ENCODE data around the gene HRH1. TPM values are rescaled to one million over a fixed set of nuclear protein-coding genes. Genes with fewer than 3 reads are reported as not detected.

Gene HRH1
- total and polyA plus RNA-seq, 2 experiments from 2014 or later: not detected

DNA sequence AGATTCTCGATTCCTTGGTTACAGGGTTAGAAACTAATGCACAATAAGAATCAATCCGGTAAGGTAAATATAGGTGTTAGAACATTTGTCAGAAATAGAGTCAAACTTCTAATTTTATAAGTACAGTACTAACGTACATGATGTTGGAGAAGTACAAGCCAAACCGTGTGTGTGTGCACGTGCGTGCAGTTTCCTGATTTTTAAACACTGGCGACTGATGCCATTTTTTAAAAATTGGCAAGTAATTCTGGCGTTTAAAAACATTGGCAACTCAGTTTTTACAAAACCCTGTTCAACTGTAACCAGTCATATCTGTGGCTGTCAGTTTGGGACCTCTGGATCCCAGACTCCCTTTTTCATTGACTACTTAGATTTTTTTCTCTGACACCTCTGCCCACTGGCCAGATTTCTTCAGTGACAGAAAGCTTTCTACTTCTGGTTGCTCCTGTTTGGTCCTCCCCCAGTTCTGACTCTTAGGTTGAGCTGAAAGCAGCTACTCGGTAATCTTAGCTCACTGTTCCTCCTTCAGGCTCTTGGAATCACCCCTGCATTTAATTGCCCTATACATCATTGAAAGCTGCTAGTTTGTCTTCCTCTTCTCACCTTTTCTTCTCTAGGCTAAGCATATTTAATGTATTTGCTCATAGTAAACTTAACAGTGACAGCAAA lies 118.7 kb downstream of the HRH1 start:
- H3K79me2 ChIP-seq (replicated peaks; ENCODE audit: insufficient read depth): peaks cover 19% of the 10 kb centered on the region
- peak overlapping the region; percentile 97 for H3K4me3 Mint-ChIP-seq
- peaks cover 13% of the 10 kb centered on the region for H3K27me3 Mint-ChIP-seq (ENCODE audit: insufficient read depth, low read depth, poor library complexity)

More for the DNA sequence above, 118.7 kb downstream of the HRH1 start:
- no peaks in the 10 kb centered on the region for H3F3A ChIP-seq (replicated peaks; ENCODE audit: low read depth)
- Mint-ChIP-seq H3K27ac (peak overlapping the region; percentile 99), H3K36me3 (ENCODE audit: low read depth) (peaks cover 3% of the 10 kb centered on the region; the same call in 2 of the 3 replicates), H3K9me3 (no peaks in the 10 kb centered on the region), H3K4me1 (peaks cover 6% of the 10 kb centered on the region)
- H3K4me3 ChIP-seq: peak overlapping the region; percentile 96
- DNase-seq (ENCODE audit: low spot score) (no peak), ATAC-seq (no peak)
- peak overlapping the region; percentile 75 for H2AFZ ChIP-seq
- peaks cover 7% of the 10 kb centered on the region for H3K4me1 ChIP-seq (ENCODE audit: insufficient read depth)
- no peaks in the 10 kb centered on the region for H4K20me1 ChIP-seq (replicated peaks; ENCODE audit: insufficient read depth)
- TF ChIP-seq, protein P1, sequence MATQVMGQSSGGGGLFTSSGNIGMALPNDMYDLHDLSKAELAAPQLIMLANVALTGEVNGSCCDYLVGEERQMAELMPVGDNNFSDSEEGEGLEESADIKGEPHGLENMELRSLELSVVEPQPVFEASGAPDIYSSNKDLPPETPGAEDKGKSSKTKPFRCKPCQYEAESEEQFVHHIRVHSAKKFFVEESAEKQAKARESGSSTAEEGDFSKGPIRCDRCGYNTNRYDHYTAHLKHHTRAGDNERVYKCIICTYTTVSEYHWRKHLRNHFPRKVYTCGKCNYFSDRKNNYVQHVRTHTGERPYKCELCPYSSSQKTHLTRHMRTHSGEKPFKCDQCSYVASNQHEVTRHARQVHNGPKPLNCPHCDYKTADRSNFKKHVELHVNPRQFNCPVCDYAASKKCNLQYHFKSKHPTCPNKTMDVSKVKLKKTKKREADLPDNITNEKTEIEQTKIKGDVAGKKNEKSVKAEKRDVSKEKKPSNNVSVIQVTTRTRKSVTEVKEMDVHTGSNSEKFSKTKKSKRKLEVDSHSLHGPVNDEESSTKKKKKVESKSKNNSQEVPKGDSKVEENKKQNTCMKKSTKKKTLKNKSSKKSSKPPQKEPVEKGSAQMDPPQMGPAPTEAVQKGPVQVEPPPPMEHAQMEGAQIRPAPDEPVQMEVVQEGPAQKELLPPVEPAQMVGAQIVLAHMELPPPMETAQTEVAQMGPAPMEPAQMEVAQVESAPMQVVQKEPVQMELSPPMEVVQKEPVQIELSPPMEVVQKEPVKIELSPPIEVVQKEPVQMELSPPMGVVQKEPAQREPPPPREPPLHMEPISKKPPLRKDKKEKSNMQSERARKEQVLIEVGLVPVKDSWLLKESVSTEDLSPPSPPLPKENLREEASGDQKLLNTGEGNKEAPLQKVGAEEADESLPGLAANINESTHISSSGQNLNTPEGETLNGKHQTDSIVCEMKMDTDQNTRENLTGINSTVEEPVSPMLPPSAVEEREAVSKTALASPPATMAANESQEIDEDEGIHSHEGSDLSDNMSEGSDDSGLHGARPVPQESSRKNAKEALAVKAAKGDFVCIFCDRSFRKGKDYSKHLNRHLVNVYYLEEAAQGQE (IDR thresholded peaks at IDR 0.05; ENCODE audit: unreplicated experiment): no peak
- TF ChIP-seq, protein P2, sequence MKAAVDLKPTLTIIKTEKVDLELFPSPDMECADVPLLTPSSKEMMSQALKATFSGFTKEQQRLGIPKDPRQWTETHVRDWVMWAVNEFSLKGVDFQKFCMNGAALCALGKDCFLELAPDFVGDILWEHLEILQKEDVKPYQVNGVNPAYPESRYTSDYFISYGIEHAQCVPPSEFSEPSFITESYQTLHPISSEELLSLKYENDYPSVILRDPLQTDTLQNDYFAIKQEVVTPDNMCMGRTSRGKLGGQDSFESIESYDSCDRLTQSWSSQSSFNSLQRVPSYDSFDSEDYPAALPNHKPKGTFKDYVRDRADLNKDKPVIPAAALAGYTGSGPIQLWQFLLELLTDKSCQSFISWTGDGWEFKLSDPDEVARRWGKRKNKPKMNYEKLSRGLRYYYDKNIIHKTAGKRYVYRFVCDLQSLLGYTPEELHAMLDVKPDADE (IDR thresholded peaks at IDR 0.05): no peak
- TF ChIP-seq POLR2AphosphoS5 (IDR thresholded peaks at IDR 0.05; ENCODE audit: low read depth) (no peak), EZH2 (IDR thresholded peaks at IDR 0.05; ENCODE audit: low read depth, unreplicated experiment) (no peak), STAT1 (IDR thresholded peaks at IDR 0.05; ENCODE audit: unreplicated experiment) (no peak), CREB1 (CRISPR knock-in tag; IDR thresholded peaks at IDR 0.05; ENCODE audit: low read depth) (no peak)
- TF ChIP-seq, protein P3, sequence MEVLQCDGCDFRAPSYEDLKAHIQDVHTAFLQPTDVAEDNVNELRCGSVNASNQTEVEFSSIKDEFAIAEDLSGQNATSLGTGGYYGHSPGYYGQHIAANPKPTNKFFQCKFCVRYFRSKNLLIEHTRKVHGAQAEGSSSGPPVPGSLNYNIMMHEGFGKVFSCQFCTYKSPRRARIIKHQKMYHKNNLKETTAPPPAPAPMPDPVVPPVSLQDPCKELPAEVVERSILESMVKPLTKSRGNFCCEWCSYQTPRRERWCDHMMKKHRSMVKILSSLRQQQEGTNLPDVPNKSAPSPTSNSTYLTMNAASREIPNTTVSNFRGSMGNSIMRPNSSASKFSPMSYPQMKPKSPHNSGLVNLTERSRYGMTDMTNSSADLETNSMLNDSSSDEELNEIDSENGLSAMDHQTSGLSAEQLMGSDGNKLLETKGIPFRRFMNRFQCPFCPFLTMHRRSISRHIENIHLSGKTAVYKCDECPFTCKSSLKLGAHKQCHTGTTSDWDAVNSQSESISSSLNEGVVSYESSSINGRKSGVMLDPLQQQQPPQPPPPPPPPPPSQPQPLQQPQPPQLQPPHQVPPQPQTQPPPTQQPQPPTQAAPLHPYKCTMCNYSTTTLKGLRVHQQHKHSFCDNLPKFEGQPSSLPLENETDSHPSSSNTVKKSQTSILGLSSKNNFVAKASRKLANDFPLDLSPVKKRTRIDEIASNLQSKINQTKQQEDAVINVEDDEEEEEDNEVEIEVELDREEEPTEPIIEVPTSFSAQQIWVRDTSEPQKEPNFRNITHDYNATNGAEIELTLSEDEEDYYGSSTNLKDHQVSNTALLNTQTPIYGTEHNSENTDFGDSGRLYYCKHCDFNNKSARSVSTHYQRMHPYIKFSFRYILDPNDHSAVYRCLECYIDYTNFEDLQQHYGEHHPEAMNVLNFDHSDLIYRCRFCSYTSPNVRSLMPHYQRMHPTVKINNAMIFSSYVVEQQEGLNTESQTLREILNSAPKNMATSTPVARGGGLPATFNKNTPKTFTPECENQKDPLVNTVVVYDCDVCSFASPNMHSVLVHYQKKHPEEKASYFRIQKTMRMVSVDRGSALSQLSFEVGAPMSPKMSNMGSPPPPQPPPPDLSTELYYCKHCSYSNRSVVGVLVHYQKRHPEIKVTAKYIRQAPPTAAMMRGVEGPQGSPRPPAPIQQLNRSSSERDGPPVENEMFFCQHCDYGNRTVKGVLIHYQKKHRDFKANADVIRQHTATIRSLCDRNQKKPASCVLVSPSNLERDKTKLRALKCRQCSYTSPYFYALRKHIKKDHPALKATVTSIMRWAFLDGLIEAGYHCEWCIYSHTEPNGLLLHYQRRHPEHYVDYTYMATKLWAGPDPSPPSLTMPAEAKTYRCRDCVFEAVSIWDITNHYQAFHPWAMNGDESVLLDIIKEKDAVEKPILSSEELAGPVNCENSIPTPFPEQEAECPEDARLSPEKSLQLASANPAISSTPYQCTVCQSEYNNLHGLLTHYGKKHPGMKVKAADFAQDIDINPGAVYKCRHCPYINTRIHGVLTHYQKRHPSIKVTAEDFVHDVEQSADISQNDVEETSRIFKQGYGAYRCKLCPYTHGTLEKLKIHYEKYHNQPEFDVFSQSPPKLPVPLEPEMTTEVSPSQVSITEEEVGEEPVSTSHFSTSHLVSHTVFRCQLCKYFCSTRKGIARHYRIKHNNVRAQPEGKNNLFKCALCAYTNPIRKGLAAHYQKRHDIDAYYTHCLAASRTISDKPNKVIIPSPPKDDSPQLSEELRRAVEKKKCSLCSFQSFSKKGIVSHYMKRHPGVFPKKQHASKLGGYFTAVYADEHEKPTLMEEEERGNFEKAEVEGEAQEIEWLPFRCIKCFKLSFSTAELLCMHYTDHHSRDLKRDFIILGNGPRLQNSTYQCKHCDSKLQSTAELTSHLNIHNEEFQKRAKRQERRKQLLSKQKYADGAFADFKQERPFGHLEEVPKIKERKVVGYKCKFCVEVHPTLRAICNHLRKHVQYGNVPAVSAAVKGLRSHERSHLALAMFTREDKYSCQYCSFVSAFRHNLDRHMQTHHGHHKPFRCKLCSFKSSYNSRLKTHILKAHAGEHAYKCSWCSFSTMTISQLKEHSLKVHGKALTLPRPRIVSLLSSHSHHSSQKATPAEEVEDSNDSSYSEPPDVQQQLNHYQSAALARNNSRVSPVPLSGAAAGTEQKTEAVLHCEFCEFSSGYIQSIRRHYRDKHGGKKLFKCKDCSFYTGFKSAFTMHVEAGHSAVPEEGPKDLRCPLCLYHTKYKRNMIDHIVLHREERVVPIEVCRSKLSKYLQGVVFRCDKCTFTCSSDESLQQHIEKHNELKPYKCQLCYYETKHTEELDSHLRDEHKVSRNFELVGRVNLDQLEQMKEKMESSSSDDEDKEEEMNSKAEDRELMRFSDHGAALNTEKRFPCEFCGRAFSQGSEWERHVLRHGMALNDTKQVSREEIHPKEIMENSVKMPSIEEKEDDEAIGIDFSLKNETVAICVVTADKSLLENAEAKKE (CRISPR knock-in tag; IDR thresholded peaks at IDR 0.05): no peak
- H3K4me2 ChIP-seq: peak overlapping the region; percentile 87
- no peaks in the 10 kb centered on the region for H3K9me2 ChIP-seq (ENCODE audit: insufficient read depth)
- no peaks in the 10 kb centered on the region for H3K36me3 ChIP-seq (ENCODE audit: insufficient read depth)
- peak overlapping the region; percentile 75; the same call in 1 of the 2 replicates for H3K27ac ChIP-seq (ENCODE audit: low read depth)
- no peaks in the 10 kb centered on the region for H3K27me3 ChIP-seq (ENCODE audit: insufficient read depth)
